Stimulated activated naive CD8-positive, alpha-beta T cell treated with anti-CD3 and anti-CD28 coated beads, Interleukin-15, Interleukin-2, amounts not matched to agents 100 ng/mL and 50 ng/mL, for 24 hours (primary cell): Measurements from ENCODE around the gene LSS.

Experiments
- H3K27ac Mint-ChIP-seq: one replicate; pipeline ENCODE4 v1.8.0; 2021; ENCODE audit warnings: mild to moderate bottlenecking, mixed read lengths
- H3K27me3 Mint-ChIP-seq: one replicate; pipeline ENCODE4 v1.8.0; 2021; ENCODE audit warnings: mixed read lengths
- H3K36me3 Mint-ChIP-seq: one replicate; pipeline ENCODE4 v1.8.0; 2021; ENCODE audit warnings: low read depth, mixed read lengths
- H3K4me1 Mint-ChIP-seq: one replicate; pipeline ENCODE4 v1.8.0; 2021; ENCODE audit warnings: low read depth, mixed read lengths
- H3K4me3 Mint-ChIP-seq: one replicate; pipeline ENCODE4 v1.8.0; 2021; ENCODE audit warnings: mild to moderate bottlenecking, mixed read lengths
- H3K9me3 Mint-ChIP-seq: one replicate; pipeline ENCODE4 v1.8.0; 2021; ENCODE audit warnings: mixed read lengths

The LSS gene

GRCh38 chr21:46168238-46168637 is 60.3 kb downstream of the LSS start:
- H3K36me3 Mint-ChIP-seq, result peaks cover 3% of the 10 kb centered on the region
- H3K4me3 Mint-ChIP-seq, result no peak overlapping the region
- no peaks in the 10 kb centered on the region for H3K4me1 Mint-ChIP-seq
- H3K9me3 Mint-ChIP-seq, result no peaks in the 10 kb centered on the region
- peaks cover 3% of the 10 kb centered on the region for H3K27me3 Mint-ChIP-seq
- H3K27ac Mint-ChIP-seq, result no peak overlapping the region

- Mint-ChIP-seq H3K27ac (no peak overlapping the region), H3K27me3 (peaks cover 11% of the 10 kb centered on the region), H3K36me3 (peaks cover 3% of the 10 kb centered on the region), H3K4me1 (no peaks in the 10 kb centered on the region), H3K9me3 (no peaks in the 10 kb centered on the region), H3K4me3 (no peak overlapping the region)
Measured at GRCh38 chr21:46165098-46165497, 63.5 kb downstream of the LSS start.

GRCh38 chr21:46163380-46163779 is 65.2 kb downstream of the LSS start:
- no peaks in the 10 kb centered on the region for H3K9me3 Mint-ChIP-seq
- H3K4me1 Mint-ChIP-seq, result no peaks in the 10 kb centered on the region
- peaks cover 11% of the 10 kb centered on the region for H3K27me3 Mint-ChIP-seq
- H3K36me3 Mint-ChIP-seq, result peaks cover 3% of the 10 kb centered on the region
- H3K4me3 Mint-ChIP-seq, result no peak overlapping the region
- H3K27ac Mint-ChIP-seq, result no peak overlapping the region

- Mint-ChIP-seq H3K27ac (no peak overlapping the region), H3K4me3 (no peak overlapping the region), H3K36me3 (peaks cover 3% of the 10 kb centered on the region), H3K4me1 (no peaks in the 10 kb centered on the region), H3K27me3 (peaks cover 11% of the 10 kb centered on the region), H3K9me3 (no peaks in the 10 kb centered on the region)
Measured at GRCh38 chr21:46161633-46162592, 66.7 kb downstream of the LSS start.

DNA sequence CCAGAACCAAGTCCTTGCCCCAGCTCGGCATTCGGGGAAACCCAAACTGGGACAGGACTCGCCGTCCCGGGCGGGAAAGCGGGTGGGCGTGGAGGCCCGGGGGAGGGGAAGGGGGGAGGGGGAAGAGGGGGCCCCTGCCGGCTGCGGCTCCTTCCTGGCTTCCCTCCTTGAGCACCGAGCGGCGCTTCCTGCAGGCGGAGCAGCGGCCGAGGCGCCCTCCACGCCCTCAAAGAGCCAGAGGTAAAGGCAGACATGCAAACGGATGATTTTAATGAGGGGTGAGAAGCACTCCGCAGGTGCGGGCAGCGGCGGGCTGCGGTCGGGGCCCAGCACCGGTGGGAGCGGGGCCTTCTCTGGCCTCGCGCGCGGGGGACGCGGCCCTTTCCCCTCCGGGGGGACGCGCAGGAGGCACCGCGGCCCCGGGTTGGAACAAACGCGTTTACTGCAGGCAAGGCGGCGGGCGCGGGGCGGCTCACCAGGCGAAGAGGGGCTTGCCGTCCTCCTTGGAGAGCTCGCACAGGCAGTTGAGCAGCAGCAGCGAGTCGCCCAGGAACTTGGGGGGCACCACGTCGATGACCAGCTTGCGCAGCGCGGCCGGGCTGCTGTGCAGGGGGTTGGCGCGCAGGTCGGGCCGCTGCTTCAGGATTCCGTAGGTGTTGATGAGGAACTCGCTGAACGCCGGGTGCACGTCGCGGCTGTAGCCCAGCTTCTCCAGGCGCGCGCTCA is 67.5 kb downstream of the LSS start:
- Mint-ChIP-seq H3K36me3 (peaks cover 3% of the 10 kb centered on the region), H3K27me3 (peaks cover 11% of the 10 kb centered on the region), H3K4me1 (no peaks in the 10 kb centered on the region), H3K9me3 (no peaks in the 10 kb centered on the region), H3K4me3 (no peak overlapping the region), H3K27ac (no peak overlapping the region)

DNA sequence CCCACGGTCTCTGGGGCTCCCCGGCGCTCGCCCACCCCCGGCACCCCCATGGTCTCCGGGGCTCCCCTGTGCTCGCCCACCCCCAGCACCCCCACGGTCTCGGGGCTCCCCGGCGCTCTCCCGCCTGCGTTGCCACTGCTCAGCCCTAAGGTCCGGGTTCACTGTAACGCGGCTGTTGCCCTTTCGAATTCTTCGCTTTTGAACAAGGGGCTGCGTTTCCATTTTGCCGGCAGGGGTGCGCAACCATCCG is 68.0 kb downstream of the LSS start:
- H3K27ac Mint-ChIP-seq, result no peak overlapping the region
- no peaks in the 10 kb centered on the region for H3K4me1 Mint-ChIP-seq

GRCh38 chr21:46159841-46160656 is 68.5 kb downstream of the LSS start:
- Mint-ChIP-seq H3K36me3 (no peaks in the 10 kb centered on the region), H3K27me3 (peaks cover 11% of the 10 kb centered on the region), H3K4me3 (no peak overlapping the region), H3K9me3 (no peaks in the 10 kb centered on the region), H3K4me1 (no peaks in the 10 kb centered on the region), H3K27ac (no peak overlapping the region)

More for the DNA sequence above, 68.0 kb downstream of the LSS start:
- H3K4me3 Mint-ChIP-seq, result no peak overlapping the region
- no peaks in the 10 kb centered on the region for H3K36me3 Mint-ChIP-seq
- peaks cover 11% of the 10 kb centered on the region for H3K27me3 Mint-ChIP-seq
- H3K9me3 Mint-ChIP-seq, result no peaks in the 10 kb centered on the region

GRCh38 chr21:46159390-46159789 is 69.2 kb downstream of the LSS start:
- no peak overlapping the region for H3K27ac Mint-ChIP-seq
- H3K36me3 Mint-ChIP-seq, result no peaks in the 10 kb centered on the region
- no peaks in the 10 kb centered on the region for H3K4me1 Mint-ChIP-seq

DNA sequence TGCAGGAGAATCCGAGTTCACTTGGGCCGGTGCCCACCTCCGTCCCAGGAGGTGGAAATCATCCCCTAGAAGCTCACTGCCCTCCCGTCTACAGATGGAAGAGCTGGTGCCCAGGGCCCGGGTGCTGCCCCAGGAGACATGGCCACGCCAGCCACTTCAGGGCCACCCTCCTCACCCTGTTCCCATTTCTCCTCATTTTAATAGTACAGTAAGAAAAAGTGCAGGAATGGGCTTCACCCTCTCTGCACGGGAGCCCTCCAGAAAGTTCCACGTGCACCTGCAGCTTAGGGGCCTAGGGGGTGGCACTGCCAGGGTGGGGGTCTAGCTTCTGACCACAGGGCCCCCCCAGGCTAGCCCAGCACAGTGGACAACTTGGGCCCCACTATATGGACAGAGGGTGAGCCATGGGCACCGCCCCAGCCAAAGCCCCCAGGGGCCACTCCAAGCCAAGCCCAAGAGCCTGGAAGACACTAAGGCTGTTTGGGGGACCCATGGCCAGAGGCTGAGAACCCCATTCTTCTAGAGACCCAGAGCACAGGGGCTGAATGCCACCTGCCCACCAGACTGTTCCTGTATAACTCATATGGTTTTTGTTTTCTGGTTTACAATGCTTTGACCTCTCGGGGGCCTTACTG is 69.8 kb downstream of the LSS start:
- Mint-ChIP-seq H3K27me3 (peaks cover 11% of the 10 kb centered on the region), H3K4me3 (no peak overlapping the region), H3K27ac (no peak overlapping the region), H3K4me1 (no peaks in the 10 kb centered on the region), H3K9me3 (no peaks in the 10 kb centered on the region), H3K36me3 (no peaks in the 10 kb centered on the region)

More at GRCh38 chr21:46159390-46159789, 69.2 kb downstream of the LSS start:
- Mint-ChIP-seq H3K27me3 (peaks cover 11% of the 10 kb centered on the region), H3K4me3 (no peak overlapping the region), H3K9me3 (no peaks in the 10 kb centered on the region)

DNA sequence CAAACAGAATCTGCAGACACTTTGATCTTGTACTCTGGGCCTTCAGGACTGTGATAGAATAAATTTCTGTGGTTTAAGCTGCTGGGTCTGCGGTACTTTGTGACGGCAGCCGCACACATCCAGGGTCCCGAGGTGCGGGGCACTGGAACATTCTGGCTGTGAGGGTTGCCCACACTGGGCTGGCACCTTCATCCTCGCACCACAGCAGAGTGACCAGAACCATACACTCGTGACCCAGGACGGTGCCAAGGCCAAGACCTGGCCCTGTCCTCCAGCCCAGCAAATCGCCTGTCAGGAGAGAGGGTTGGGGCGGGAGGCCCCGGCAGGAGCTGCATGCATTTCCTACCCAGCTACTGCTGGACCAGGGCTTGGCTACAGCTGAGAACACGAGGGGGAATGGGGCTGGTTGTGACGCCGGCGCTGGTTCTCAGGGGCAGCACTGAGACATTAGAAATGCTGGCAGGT is 70.6 kb downstream of the LSS start:
- peaks cover 6% of the 10 kb centered on the region for H3K27me3 Mint-ChIP-seq
- no peak overlapping the region for H3K27ac Mint-ChIP-seq
- no peaks in the 10 kb centered on the region for H3K36me3 Mint-ChIP-seq
- no peaks in the 10 kb centered on the region for H3K4me1 Mint-ChIP-seq
- H3K9me3 Mint-ChIP-seq, result no peaks in the 10 kb centered on the region
- no peak overlapping the region for H3K4me3 Mint-ChIP-seq

DNA sequence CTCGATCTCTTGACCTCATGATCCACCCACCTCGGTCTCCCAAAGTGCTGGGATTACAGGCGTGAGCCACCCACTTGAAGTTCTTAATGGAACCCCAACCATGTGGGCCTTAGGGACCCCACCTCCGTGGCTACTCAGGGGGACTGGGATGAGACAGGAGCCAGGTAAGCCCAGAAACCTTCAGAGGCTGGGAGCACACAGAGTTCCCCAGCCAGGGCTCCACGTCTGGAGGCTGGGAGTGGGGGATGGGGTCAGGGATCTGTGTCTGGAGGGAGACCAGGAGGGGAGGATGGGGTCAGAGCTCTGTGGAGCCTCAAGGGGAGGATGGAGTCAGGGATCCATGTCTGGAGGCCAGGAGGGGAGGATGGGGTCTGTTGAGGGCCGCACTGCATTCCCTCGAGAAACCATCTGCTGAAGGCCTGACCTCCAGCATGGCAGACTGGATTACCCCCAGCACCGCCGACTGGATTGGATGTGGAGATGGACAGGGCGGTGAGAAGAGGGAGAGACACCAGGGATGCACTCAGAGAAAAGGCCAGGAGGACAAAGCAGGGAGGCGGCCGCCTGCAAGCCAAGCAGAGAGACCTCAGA is 71.1 kb downstream of the LSS start:
- Mint-ChIP-seq H3K4me3 (no peak overlapping the region), H3K9me3 (no peaks in the 10 kb centered on the region), H3K36me3 (no peaks in the 10 kb centered on the region), H3K27ac (no peak overlapping the region), H3K27me3 (peaks cover under 1% of the 10 kb centered on the region), H3K4me1 (no peaks in the 10 kb centered on the region)

GRCh38 chr21:46156678-46157077 is 71.9 kb downstream of the LSS start:
- no peaks in the 10 kb centered on the region for H3K27me3 Mint-ChIP-seq
- H3K27ac Mint-ChIP-seq, result no peak overlapping the region
- H3K36me3 Mint-ChIP-seq, result no peaks in the 10 kb centered on the region
- H3K4me1 Mint-ChIP-seq, result no peaks in the 10 kb centered on the region
- no peak overlapping the region for H3K4me3 Mint-ChIP-seq
- H3K9me3 Mint-ChIP-seq, result no peaks in the 10 kb centered on the region

- H3K27me3 Mint-ChIP-seq, result no peaks in the 10 kb centered on the region
- no peak overlapping the region for H3K4me3 Mint-ChIP-seq
- no peaks in the 10 kb centered on the region for H3K9me3 Mint-ChIP-seq
- no peak overlapping the region for H3K27ac Mint-ChIP-seq
- H3K4me1 Mint-ChIP-seq, result no peaks in the 10 kb centered on the region
- H3K36me3 Mint-ChIP-seq, result no peaks in the 10 kb centered on the region
Measured at GRCh38 chr21:46156378-46156645, 72.3 kb downstream of the LSS start.

- Mint-ChIP-seq H3K27ac (no peak within 1 kb of the TSS), H3K4me1 (no peaks in the 10 kb centered on the region), H3K9me3 (no peaks in the 10 kb centered on the region), H3K4me3 (no peak within 1 kb of the TSS), H3K36me3 (no peaks in the 10 kb centered on the region), H3K27me3 (no peaks in the 10 kb centered on the region)
Measured at GRCh38 chr21:46155514-46156377, 72.8 kb downstream of the LSS start, which contains the start of gene FTCD. Gene FTCD, minus strand, starts transcription at chr21:46155579. Its CDS starts 56 bp downstream, at chr21:46155523.
